GM21737 (cell line): ENCODE data around the gene RNF212B.
"Not testable (repeated sequence)": the region's sequence is repeated elsewhere in the genome, so short reads cannot be mapped to it uniquely, and the experiment has no call there.

Source experiments
- ATAC-seq: cut with Tn5 transposase; IDR thresholded peaks from one replicate; pipeline ENCODE4 v1.9.1; 2021; ENCODE audit warnings: mild to moderate bottlenecking, moderate library complexity; ENCODE audit not compliant: unreplicated experiment

RNF212B gene

GRCh38 chr14:23242076-23242475 is 4.3 kb downstream of the RNF212B start:
- ATAC-seq: no peak

GRCh38 chr14:23243066-23243465 is 5.3 kb downstream of the RNF212B start:
- ATAC-seq: no peak

GRCh38 chr14:23245282-23245681 is 7.5 kb downstream of the RNF212B start:
- ATAC-seq: no peak

- no peak for ATAC-seq
Measured at GRCh38 chr14:23248601-23249000, 10.9 kb downstream of the RNF212B start.

- no peak for ATAC-seq
Measured at GRCh38 chr14:23249824-23250223, 12.1 kb downstream of the RNF212B start.

GRCh38 chr14:23252006-23252405 is 14.3 kb downstream of the RNF212B start:
- ATAC-seq: no peak

- no peak for ATAC-seq
Measured at GRCh38 chr14:23252420-23253333, 14.9 kb downstream of the RNF212B start.

- ATAC-seq: no peak
Measured at GRCh38 chr14:23258256-23258655, 20.5 kb downstream of the RNF212B start.

GRCh38 chr14:23259426-23259825 is 21.7 kb downstream of the RNF212B start:
- no peak for ATAC-seq

- ATAC-seq: not testable (repeated sequence)
Measured at GRCh38 chr14:23260849-23261248, 23.1 kb downstream of the RNF212B start.

GRCh38 chr14:23269193-23269592 is 31.5 kb downstream of the RNF212B start:
- no peak for ATAC-seq

- ATAC-seq: no peak
Measured at GRCh38 chr14:23275412-23275811, 37.7 kb downstream of the RNF212B start.

- no peak for ATAC-seq
Measured at GRCh38 chr14:23277189-23277588, 39.5 kb downstream of the RNF212B start.

GRCh38 chr14:23277928-23278327 is 40.2 kb downstream of the RNF212B start:
- not testable (repeated sequence) for ATAC-seq

GRCh38 chr14:23281247-23281646 is 43.5 kb downstream of the RNF212B start:
- ATAC-seq: no peak

- no peak for ATAC-seq
Measured at GRCh38 chr14:23284654-23285529, 47.2 kb downstream of the RNF212B start.

- ATAC-seq: peak; percentile 19
Measured at GRCh38 chr14:23285530-23286019, 47.8 kb downstream of the RNF212B start.

- ATAC-seq: peak; percentile 97
Measured at GRCh38 chr14:23286020-23286901, 48.5 kb downstream of the RNF212B start, which contains the start of gene HOMEZ. Gene HOMEZ (minus strand): TSS chr14:23286132. CDS start chr14:23285952, 180 bp downstream.

GRCh38 chr14:23286902-23287479 is 49.3 kb downstream of the RNF212B start:
- no peak for ATAC-seq
